Adrenal gland (tissue), 12 donors: ENCODE results near the gene FMC1. TPM values are rescaled to one million over a fixed set of nuclear protein-coding genes. Genes with fewer than 3 reads are reported as not detected.
A peak's percentile ranks its signal among the peaks of the same experiment; 100 is the strongest.
"Not testable (repeated sequence)": the region's sequence is repeated elsewhere in the genome, so short reads cannot be mapped to it uniquely, and the experiment has no call there.

Source experiments
- DNase-seq, 7 donors: peaks; one replicate each; pipeline ENCODE4 v3.0.0-alpha.2; 2019 to 2020
- H3K27ac ChIP-seq, 5 donors: fragments of 200-600 bp; sonication (generic) in 4 of 5; 1 replicate in 3 of 5; 2 replicates in 2 of 5; pipeline versions ENCODE4 v1.5.1 to v1.8.0; 2016 to 2020; ENCODE audit warnings: mild to moderate bottlenecking in 1 of 5
- H3K27me3 ChIP-seq: fragments of 200-600 bp; 2 replicates; pipeline ENCODE4 v1.8.0; 2021
- H3K36me3 ChIP-seq, 2 donors: fragments of 200-600 bp; replicated peaks in 1 of 2; 1 replicate in 1 of 2; 2 replicates in 1 of 2; pipeline versions ENCODE4 v1.5.1 to v1.8.0; 2018 to 2022
- H3K4me1 ChIP-seq, 2 donors: fragments of 200-600 bp; replicated peaks in 1 of 2; 1 replicate in 1 of 2; 2 replicates in 1 of 2; pipeline versions ENCODE4 v1.5.1 to v1.8.0; 2018 to 2021
- H3K4me3 ChIP-seq, 4 donors: fragments of 200-600 bp; sonication (generic) in 3 of 4; one replicate each; pipeline ENCODE4 v1.5.1; 2016 to 2018
- H3K9me3 ChIP-seq, 3 donors: fragments of 200-600 bp; sonication (generic) in 1 of 3; replicated peaks in 1 of 3; 1 replicate in 2 of 3; 2 replicates in 1 of 3; pipeline versions ENCODE4 v1.5.1 to v1.8.0; 2016 to 2021
- CTCF ChIP-seq, 6 experiments: fragments of 450-650 bp in 4 of 6; fragments of 200-600 bp in 2 of 6; sonication (generic) in 1 of 6; IDR thresholded peaks; 1 replicate in 5 of 6; 2 replicates in 1 of 6; pipeline versions ENCODE4 v1.5.1 to v1.8.0; 2016 to 2021; ENCODE audit warnings: antibody characterized with exemption in 6 of 6, mild to moderate bottlenecking in 2 of 6, moderate library complexity in 1 of 6
- POLR2A ChIP-seq, 2 donors: fragments of 450-650 bp; IDR thresholded peaks; one replicate each; pipeline ENCODE4 v1.6.1; 2017; ENCODE audit warnings: antibody characterized with exemption in 2 of 2, mild to moderate bottlenecking in 2 of 2, moderate library complexity in 1 of 2
- WGBS, 4 donors: extraction: QIAGEN DNeasy Blood & Tissue Kit in 2 of 4; methylation state at CpG; one replicate each; pipeline versions ENCODE4 v1.1.5 to v1.1.7; 2013 to 2017; 5-methylcytosine and 5-hydroxymethylcytosine counted together
- intact Hi-C, 2 donors: fragments of 100-400 bp; cut with DNase I; formaldehyde crosslinking; loops; one replicate each; pipeline versions ENCODE4 v1.14.1 to v1.15.0; 2022 to 2023
- polyA plus RNA-seq, 3 donors: library from polyadenylated mRNA; stranded (reverse); fragments of 200-250 nt in 2 of 3; fragments of 350-450 nt in 1 of 3; fragmentation: Illumina TruSeq in 1 of 3; extraction: RNeasy Lipid Tissue Mini Kit (QIAGEN cat#74804) in 1 of 3; gene quantifications; one replicate each; pipeline ENCODE4 v1.2.3, GENCODE V29; 2013 to 2014
- total RNA-seq, 9 donors: library from RNA; depleted of rRNA in 4 of 9; stranded (reverse); fragments of >200 nt in 4 of 9; fragments of 120-200 nt in 1 of 9; fragmentation: NEBNext Ultra II Directional in 1 of 9; extraction: Animal tissue kit (Norgen Biotek cat#: 25700) in 1 of 9; gene quantifications; one replicate each; pipeline versions ENCODE4 v1.1.0 to v1.2.4, GENCODE V29; 2013 to 2023
- donor health status: healthy with polysubstance abuse.
- donor health status: Bipolar disorder and iron deficiency.
- donor health status: DM: yes; HTN: yes; CAD: no.
- donor health status: DM: no; HTN: no; CAD: no.
- donor health status: DM: no; HTN: no; CAD: no.
- donor health status: DM: yes; HTN: yes; CAD: no.

FMC1 gene
- total and polyA plus RNA-seq, 12 donors, result 10.0 to 98.6 (median 23.6) TPM

GRCh38 chr7:139328375-139328774 is 12.8 kb upstream of the FMC1 start:
- TF ChIP-seq CTCF (IDR thresholded peaks at IDR 0.05), result no peak
- TF ChIP-seq POLR2A (IDR thresholded peaks at IDR 0.05), result no peak
- Histone ChIP-seq H3K27me3 (no peaks in the 10 kb centered on the region), H3K4me1 (peaks cover 0 to 4% of the 10 kb centered on the region in 2 donors), H3K9me3 (no peaks in the 10 kb centered on the region), H3K27ac (peak overlapping the region in 3 of 5 donors; percentile 6 to 57 (median 42)), H3K36me3 (no peaks in the 10 kb centered on the region), H3K4me3 (no peak overlapping the region)
- intact Hi-C loops, result loop anchor here in 1 of 2 donors (10.0 kb wide), 1 partner anchor 224 kb away; the partner anchor contains the start of gene ZC3HAV1
- DNase-seq, result peak in 6 of 7 donors; percentile 31 to 57 (median 50)
- WGBS, 4 donors, result 38 to 72% (median 46%) methylated on average over 2 of the region's 2 CpGs

GRCh38 chr7:139329119-139329518 is 12.0 kb upstream of the FMC1 start:
- Histone ChIP-seq H3K27ac (peak overlapping the region in 2 of 5 donors; percentile 42 to 57), H3K4me3 (no peak overlapping the region), H3K27me3 (no peaks in the 10 kb centered on the region), H3K36me3 (no peaks in the 10 kb centered on the region), H3K9me3 (no peaks in the 10 kb centered on the region), H3K4me1 (peaks cover 0 to 4% of the 10 kb centered on the region in 2 donors)
- TF ChIP-seq POLR2A (IDR thresholded peaks at IDR 0.05) (no peak), CTCF (IDR thresholded peaks at IDR 0.05) (no peak)
- 21 to 52% (median 32%) methylated on average over 2 of the region's 2 CpGs for WGBS, 4 donors
- intact Hi-C loops, result loop anchor here in 1 of 2 donors (10.0 kb wide), 1 partner anchor 224 kb away; the partner anchor contains the start of gene ZC3HAV1
- DNase-seq, result no peak

- Histone ChIP-seq H3K36me3 (no peaks in the 10 kb centered on the region), H3K4me1 (peaks cover 0 to 4% of the 10 kb centered on the region in 2 donors), H3K9me3 (no peaks in the 10 kb centered on the region), H3K4me3 (no peak overlapping the region), H3K27ac (no peak overlapping the region), H3K27me3 (no peaks in the 10 kb centered on the region)
- DNase-seq, result no peak
- intact Hi-C loops, result no loop called here
- 86 to 91% (median 88%) methylated on average over 3 of the region's 3 CpGs for WGBS, 4 donors
- no peak for TF ChIP-seq POLR2A (IDR thresholded peaks at IDR 0.05)
Measured at GRCh38 chr7:139330333-139331030, 10.7 kb upstream of the FMC1 start.

- Histone ChIP-seq H3K36me3 (no peaks in the 10 kb centered on the region), H3K4me3 (no peak overlapping the region), H3K27me3 (no peaks in the 10 kb centered on the region), H3K9me3 (no peaks in the 10 kb centered on the region), H3K4me1 (peaks cover 0 to 4% of the 10 kb centered on the region in 2 donors), H3K27ac (no peak overlapping the region)
- DNase-seq, result peak in 1 of 7 donors; percentile 7
- TF ChIP-seq CTCF (IDR thresholded peaks at IDR 0.05), result no peak
- no peak for TF ChIP-seq POLR2A (IDR thresholded peaks at IDR 0.05)
- WGBS, 4 donors, result 78 to 82% (median 79%) methylated on average over 5 of the region's 5 CpGs
- intact Hi-C loops, result no loop called here
Measured at GRCh38 chr7:139332697-139333359, 8.3 kb upstream of the FMC1 start.

GRCh38 chr7:139333443-139333842 is 7.7 kb upstream of the FMC1 start:
- H3K9me3 ChIP-seq, H3K4me3 ChIP-seq, H3K36me3 ChIP-seq, intact Hi-C loops, H3K27me3 ChIP-seq, H3K4me1 ChIP-seq, H3K27ac ChIP-seq: not testable (repeated sequence)
- peak in 1 of 7 donors; percentile 28 for DNase-seq
- 94 to 95% (median 94%) methylated on average over 13 of the region's 13 CpGs for WGBS, 4 donors
